ENCODE data around the gene RNASEH2B.

Gene RNASEH2B

GRCh38 chr13:50993934-50994333, 84.3 kb downstream of the RNASEH2B start:
- H3K4me3 ChIP-seq (replicated peaks; ENCODE audit: insufficient read depth, low read length), result no peak overlapping the region
- H3K27me3 ChIP-seq (ENCODE audit: insufficient read depth, poor library complexity, severe bottlenecking), result no peaks in the 10 kb centered on the region
- DNase-seq (ENCODE audit: low read depth in 1 of 2, low spot score in 1 of 2), result no peak
- no peak overlapping the region for H3K27ac ChIP-seq (replicated peaks)
- no peak for TF ChIP-seq POLR2AphosphoS5 (IDR thresholded peaks at IDR 0.05; ENCODE audit: low read depth)
- TF ChIP-seq, protein P1, sequence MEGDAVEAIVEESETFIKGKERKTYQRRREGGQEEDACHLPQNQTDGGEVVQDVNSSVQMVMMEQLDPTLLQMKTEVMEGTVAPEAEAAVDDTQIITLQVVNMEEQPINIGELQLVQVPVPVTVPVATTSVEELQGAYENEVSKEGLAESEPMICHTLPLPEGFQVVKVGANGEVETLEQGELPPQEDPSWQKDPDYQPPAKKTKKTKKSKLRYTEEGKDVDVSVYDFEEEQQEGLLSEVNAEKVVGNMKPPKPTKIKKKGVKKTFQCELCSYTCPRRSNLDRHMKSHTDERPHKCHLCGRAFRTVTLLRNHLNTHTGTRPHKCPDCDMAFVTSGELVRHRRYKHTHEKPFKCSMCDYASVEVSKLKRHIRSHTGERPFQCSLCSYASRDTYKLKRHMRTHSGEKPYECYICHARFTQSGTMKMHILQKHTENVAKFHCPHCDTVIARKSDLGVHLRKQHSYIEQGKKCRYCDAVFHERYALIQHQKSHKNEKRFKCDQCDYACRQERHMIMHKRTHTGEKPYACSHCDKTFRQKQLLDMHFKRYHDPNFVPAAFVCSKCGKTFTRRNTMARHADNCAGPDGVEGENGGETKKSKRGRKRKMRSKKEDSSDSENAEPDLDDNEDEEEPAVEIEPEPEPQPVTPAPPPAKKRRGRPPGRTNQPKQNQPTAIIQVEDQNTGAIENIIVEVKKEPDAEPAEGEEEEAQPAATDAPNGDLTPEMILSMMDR (IDR thresholded peaks at IDR 0.05; ENCODE audit: insufficient read depth, low read length), result no peak

- TF ChIP-seq, protein P2, sequence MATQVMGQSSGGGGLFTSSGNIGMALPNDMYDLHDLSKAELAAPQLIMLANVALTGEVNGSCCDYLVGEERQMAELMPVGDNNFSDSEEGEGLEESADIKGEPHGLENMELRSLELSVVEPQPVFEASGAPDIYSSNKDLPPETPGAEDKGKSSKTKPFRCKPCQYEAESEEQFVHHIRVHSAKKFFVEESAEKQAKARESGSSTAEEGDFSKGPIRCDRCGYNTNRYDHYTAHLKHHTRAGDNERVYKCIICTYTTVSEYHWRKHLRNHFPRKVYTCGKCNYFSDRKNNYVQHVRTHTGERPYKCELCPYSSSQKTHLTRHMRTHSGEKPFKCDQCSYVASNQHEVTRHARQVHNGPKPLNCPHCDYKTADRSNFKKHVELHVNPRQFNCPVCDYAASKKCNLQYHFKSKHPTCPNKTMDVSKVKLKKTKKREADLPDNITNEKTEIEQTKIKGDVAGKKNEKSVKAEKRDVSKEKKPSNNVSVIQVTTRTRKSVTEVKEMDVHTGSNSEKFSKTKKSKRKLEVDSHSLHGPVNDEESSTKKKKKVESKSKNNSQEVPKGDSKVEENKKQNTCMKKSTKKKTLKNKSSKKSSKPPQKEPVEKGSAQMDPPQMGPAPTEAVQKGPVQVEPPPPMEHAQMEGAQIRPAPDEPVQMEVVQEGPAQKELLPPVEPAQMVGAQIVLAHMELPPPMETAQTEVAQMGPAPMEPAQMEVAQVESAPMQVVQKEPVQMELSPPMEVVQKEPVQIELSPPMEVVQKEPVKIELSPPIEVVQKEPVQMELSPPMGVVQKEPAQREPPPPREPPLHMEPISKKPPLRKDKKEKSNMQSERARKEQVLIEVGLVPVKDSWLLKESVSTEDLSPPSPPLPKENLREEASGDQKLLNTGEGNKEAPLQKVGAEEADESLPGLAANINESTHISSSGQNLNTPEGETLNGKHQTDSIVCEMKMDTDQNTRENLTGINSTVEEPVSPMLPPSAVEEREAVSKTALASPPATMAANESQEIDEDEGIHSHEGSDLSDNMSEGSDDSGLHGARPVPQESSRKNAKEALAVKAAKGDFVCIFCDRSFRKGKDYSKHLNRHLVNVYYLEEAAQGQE (IDR thresholded peaks at IDR 0.05; ENCODE audit: insufficient replicate concordance, low read depth), result no peak
- no peak for TF ChIP-seq GABPA (IDR thresholded peaks at IDR 0.05; ENCODE audit: low read depth)
- TF ChIP-seq, protein P1 (IDR thresholded peaks at IDR 0.05; ENCODE audit: insufficient read depth, low read length), result no peak
- no peak for TF ChIP-seq SPI1 (IDR thresholded peaks at IDR 0.05; ENCODE audit: borderline replicate concordance, low read depth)
- TF ChIP-seq POLR2AphosphoS5 (IDR thresholded peaks at IDR 0.05; ENCODE audit: low read depth), result no peak
- no peaks in the 10 kb centered on the region for H3K27me3 ChIP-seq (ENCODE audit: insufficient read depth, poor library complexity, severe bottlenecking)
- no peak overlapping the region for H3K4me3 ChIP-seq (replicated peaks; ENCODE audit: insufficient read depth, low read length)
- no peak for DNase-seq (ENCODE audit: low read depth in 1 of 2, low spot score in 1 of 2)
- no peak overlapping the region for H3K27ac ChIP-seq (replicated peaks)
These were observed 85.1 kb downstream of the RNASEH2B start for GRCh38 chr13:50994651-50995050.

- H3K4me3 ChIP-seq (replicated peaks; ENCODE audit: insufficient read depth, low read length), result no peak overlapping the region
- TF ChIP-seq SPI1 (IDR thresholded peaks at IDR 0.05; ENCODE audit: borderline replicate concordance, low read depth) (no peak), GABPA (IDR thresholded peaks at IDR 0.05; ENCODE audit: low read depth) (no peak)
- TF ChIP-seq, protein P2 (IDR thresholded peaks at IDR 0.05; ENCODE audit: insufficient replicate concordance, low read depth), result no peak
- no peak for DNase-seq (ENCODE audit: low read depth in 1 of 2, low spot score in 1 of 2)
- H3K27me3 ChIP-seq (ENCODE audit: insufficient read depth, poor library complexity, severe bottlenecking), result no peaks in the 10 kb centered on the region
- H3K27ac ChIP-seq (replicated peaks), result no peak overlapping the region
These were observed 86.3 kb downstream of the RNASEH2B start for GRCh38 chr13:50995854-50996253.

- TF ChIP-seq, protein P1 (IDR thresholded peaks at IDR 0.05; ENCODE audit: insufficient read depth, low read length), result no peak
- TF ChIP-seq, protein P2 (IDR thresholded peaks at IDR 0.05; ENCODE audit: insufficient replicate concordance, low read depth), result no peak
- no peak for TF ChIP-seq SPI1 (IDR thresholded peaks at IDR 0.05; ENCODE audit: borderline replicate concordance, low read depth)
- no peak for TF ChIP-seq POLR2AphosphoS5 (IDR thresholded peaks at IDR 0.05; ENCODE audit: low read depth)
- no peak for TF ChIP-seq GABPA (IDR thresholded peaks at IDR 0.05; ENCODE audit: low read depth)
- Histone ChIP-seq H3K27ac (replicated peaks) (no peak overlapping the region), H3K27me3 (ENCODE audit: insufficient read depth, poor library complexity, severe bottlenecking) (no peaks in the 10 kb centered on the region), H3K4me3 (replicated peaks; ENCODE audit: insufficient read depth, low read length) (no peak overlapping the region)
- no peak for DNase-seq (ENCODE audit: low read depth in 1 of 2, low spot score in 1 of 2)
These were observed 88.7 kb downstream of the RNASEH2B start for GRCh38 chr13:50998326-50998725.

Data from HL-60 (cell line).